HUDEP-2 (cell line): ENCODE data around the gene PODXL2.

Source experiments
- DNase-seq, 76 experiments: peaks; one replicate each; lab custom pipeline; 2025; ENCODE audit not compliant: unreplicated experiment in 76 of 76; lab: John Stamatoyannopoulos, UW

The PODXL2 gene

GRCh38 chr3:127625821-127626220 is 3.2 kb upstream of the PODXL2 start:
- no peak for DNase-seq

- no peak for DNase-seq
These were observed 578 bp upstream of the PODXL2 start for GRCh38 chr3:127628426-127628787.

- DNase-seq, result peak in 10 of 76 experiments; percentile 11 to 40 (median 24)
These were observed 750 bp downstream of the PODXL2 start for GRCh38 chr3:127629467-127630403.

- DNase-seq, result no peak
These were observed 2.1 kb downstream of the PODXL2 start for GRCh38 chr3:127630811-127631714.

- no peak for DNase-seq
These were observed 3.2 kb downstream of the PODXL2 start for GRCh38 chr3:127632035-127632820.

- DNase-seq, result no peak
These were observed 5.7 kb downstream of the PODXL2 start for GRCh38 chr3:127634653-127635052.

- DNase-seq, result peak in 13 of 76 experiments; percentile 4 to 37 (median 9)
These were observed 8.6 kb downstream of the PODXL2 start for GRCh38 chr3:127637546-127637945.

- DNase-seq, result no peak
These were observed 9.0 kb downstream of the PODXL2 start for GRCh38 chr3:127637971-127638370.

- DNase-seq, result no peak
These were observed 10.4 kb downstream of the PODXL2 start for GRCh38 chr3:127639173-127640041.

- DNase-seq, result no peak
These were observed 11.0 kb downstream of the PODXL2 start for GRCh38 chr3:127640042-127640355.

GRCh38 chr3:127644641-127645370 is 15.8 kb downstream of the PODXL2 start:
- DNase-seq, result no peak

GRCh38 chr3:127645371-127646015 is 16.5 kb downstream of the PODXL2 start:
- no peak for DNase-seq

GRCh38 chr3:127646501-127647046 is 17.6 kb downstream of the PODXL2 start:
- no peak for DNase-seq

GRCh38 chr3:127647166-127647844 is 18.3 kb downstream of the PODXL2 start:
- DNase-seq, result no peak

GRCh38 chr3:127647845-127648204 is 18.8 kb downstream of the PODXL2 start:
- no peak for DNase-seq

- no peak for DNase-seq
These were observed 21.3 kb downstream of the PODXL2 start for GRCh38 chr3:127650236-127650635.

- DNase-seq, result no peak
These were observed 22.7 kb downstream of the PODXL2 start for GRCh38 chr3:127651516-127652172.
